ENCODE measurements around the gene CITED4. TPM values are rescaled to one million over a fixed set of nuclear protein-coding genes. Genes with fewer than 3 reads are reported as not detected.
A peak's percentile ranks its signal among the peaks of the same experiment; 100 is the strongest.

Gene CITED4
- total RNA-seq, 1 donor from 2014 or later: 55.5 TPM

DNA sequence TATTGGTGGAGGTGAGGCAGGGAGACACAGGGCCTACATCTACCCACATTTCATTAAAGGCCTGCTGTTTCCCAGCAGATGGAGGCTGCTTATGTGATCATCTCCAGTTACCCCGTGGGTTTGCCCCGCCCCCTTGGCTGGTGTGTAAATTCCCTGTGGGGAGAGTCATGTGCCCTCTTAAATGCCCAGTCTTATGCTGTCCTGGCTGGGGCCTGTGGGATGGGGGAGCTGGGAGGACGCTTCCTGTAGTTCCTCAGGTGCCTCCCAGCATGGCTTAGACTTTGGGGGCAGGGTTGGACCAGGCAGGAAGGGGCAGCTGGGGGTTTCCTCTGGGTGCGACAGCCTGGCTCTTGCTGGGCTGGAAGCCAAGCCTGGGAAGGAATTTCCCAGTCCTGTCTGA lies 15.5 kb upstream of the CITED4 start:
- TF ChIP-seq, protein P1, sequence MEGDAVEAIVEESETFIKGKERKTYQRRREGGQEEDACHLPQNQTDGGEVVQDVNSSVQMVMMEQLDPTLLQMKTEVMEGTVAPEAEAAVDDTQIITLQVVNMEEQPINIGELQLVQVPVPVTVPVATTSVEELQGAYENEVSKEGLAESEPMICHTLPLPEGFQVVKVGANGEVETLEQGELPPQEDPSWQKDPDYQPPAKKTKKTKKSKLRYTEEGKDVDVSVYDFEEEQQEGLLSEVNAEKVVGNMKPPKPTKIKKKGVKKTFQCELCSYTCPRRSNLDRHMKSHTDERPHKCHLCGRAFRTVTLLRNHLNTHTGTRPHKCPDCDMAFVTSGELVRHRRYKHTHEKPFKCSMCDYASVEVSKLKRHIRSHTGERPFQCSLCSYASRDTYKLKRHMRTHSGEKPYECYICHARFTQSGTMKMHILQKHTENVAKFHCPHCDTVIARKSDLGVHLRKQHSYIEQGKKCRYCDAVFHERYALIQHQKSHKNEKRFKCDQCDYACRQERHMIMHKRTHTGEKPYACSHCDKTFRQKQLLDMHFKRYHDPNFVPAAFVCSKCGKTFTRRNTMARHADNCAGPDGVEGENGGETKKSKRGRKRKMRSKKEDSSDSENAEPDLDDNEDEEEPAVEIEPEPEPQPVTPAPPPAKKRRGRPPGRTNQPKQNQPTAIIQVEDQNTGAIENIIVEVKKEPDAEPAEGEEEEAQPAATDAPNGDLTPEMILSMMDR (conservative IDR thresholded peaks at IDR 0.05; ENCODE audit: low read depth, low read length): no peak
- H3K4me3 ChIP-seq (ENCODE audit: low read depth, low read length): no peak overlapping the region
- peak; percentile 86 for DNase-seq (ENCODE audit: low read depth)

DNA sequence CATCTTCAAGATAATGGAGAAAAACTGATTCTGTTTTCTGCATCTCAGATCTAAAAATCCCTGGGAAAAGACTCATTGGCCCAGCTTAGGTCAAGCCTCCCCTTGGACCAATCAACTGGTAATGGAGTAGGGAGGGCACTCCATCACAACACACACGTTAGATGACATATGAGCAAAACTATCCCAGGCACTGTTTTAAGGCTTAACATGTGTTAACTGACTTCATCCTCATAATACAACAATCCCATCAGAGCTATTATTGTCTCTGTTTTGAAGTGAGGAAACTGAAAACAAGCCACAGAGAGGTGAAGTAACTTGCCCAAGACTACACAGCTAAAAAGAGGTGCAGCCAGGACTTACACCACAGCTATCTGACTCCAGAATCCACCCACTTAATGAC lies 14.7 kb upstream of the CITED4 start:
- no peak for DNase-seq (ENCODE audit: low read depth)
- TF ChIP-seq, protein P1 (conservative IDR thresholded peaks at IDR 0.05; ENCODE audit: low read depth, low read length): no peak
- H3K4me3 ChIP-seq (ENCODE audit: low read depth, low read length): no peak overlapping the region

DNA sequence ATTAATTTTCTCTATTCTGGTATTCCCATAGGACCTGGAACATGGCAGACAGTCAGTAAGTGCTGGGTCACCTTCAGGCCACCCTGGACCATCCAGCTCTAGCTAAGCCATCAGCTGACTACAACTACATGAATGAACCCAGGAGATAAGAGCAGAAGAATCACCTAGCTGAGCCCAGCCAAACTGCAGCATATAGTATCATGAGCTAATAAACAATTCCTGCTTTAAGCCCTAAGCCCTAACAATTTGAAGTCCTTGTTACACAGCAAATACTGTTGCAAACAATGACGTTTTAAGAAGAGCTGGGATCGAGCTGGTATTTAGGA lies 14.2 kb upstream of the CITED4 start:
- TF ChIP-seq, protein P1 (conservative IDR thresholded peaks at IDR 0.05; ENCODE audit: low read depth, low read length): no peak
- no peak for DNase-seq (ENCODE audit: low read depth)
- H3K4me3 ChIP-seq (ENCODE audit: low read depth, low read length): no peak overlapping the region

DNA sequence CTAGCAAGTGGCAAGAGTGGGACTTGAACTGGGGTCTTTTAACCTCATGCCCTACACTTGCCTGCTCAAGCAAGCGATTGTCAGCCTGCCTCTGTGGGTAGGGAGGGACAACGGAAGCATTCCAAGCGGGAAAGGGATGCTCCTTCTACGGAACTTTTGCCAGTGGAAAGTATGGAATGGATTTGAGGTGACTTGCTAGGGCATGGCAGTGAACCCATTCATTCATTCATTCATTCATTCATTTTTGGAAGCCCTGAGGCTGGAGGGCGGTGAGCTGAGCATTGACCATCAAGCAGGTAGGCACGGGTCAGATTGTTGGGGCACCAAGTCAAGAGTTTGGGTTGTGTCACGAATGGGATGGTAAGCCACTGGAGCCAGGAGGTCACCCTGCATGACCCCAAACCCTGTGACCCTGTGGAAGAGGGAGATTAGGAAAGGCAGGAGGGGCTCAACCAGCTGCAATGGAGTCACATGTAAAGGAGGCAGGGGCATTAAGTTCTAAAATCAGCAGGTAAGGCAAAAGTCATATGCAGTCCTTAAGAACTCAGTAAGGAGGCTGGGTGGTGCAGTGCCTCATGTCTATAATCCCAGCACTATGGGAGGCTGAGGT lies 11.8 kb upstream of the CITED4 start:
- no peak for DNase-seq (ENCODE audit: low read depth)
- TF ChIP-seq, protein P1 (conservative IDR thresholded peaks at IDR 0.05; ENCODE audit: low read depth, low read length): no peak
- H3K4me3 ChIP-seq (ENCODE audit: low read depth, low read length): no peak overlapping the region

DNA sequence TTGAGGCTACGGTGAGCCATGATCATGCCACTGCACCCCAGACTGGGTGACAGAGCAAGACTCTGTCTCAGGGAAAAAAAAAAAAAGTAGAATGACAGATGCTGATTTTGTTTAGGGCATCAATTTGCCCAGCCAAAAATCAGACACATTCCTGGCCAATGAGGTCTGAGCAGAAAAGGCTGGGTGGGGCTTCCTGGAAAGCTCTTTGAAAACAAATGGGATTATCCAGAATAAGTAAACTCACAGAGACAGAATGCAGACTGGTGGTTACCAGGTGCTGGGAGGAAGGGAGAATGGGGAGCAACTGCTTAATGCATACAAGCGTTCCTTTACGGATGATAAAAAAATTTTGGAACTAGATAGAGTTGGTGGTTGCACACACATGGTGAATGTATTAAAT lies 10.1 kb upstream of the CITED4 start:
- TF ChIP-seq, protein P1 (conservative IDR thresholded peaks at IDR 0.05; ENCODE audit: low read depth, low read length): no peak
- DNase-seq (ENCODE audit: low read depth): no peak

DNA sequence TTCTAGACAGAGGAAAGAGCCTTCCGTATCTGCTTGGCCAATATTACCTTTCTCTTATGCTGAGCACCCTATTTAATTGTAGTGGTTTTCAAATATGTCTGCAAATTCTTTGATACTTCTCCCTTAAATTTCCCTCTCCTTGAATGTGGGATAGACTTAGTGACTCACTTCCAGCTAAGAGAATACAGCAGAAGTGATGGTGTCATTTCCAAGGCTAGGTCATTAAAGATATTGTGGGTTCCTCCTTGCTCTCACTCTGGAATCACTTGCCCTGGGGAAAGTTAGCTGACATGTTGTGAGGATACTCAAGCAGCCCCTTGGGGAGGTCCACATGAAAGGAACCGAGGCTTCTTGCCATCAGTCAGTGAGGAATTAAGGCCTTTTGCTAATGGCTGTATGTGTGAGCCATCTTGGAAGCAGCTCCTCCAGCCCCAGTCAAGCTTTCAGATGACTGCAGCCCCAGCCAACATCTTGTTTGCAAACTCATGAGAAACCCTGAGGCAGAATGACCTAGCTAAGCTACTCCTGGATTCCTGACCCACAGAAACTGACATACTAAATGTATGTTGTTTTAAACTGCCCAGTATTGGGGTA lies 8.1 kb upstream of the CITED4 start:
- no peak overlapping the region for H3K4me3 ChIP-seq (ENCODE audit: low read depth, low read length)
- TF ChIP-seq, protein P1 (conservative IDR thresholded peaks at IDR 0.05; ENCODE audit: low read depth, low read length): no peak
- no peak for DNase-seq (ENCODE audit: low read depth)

More for the DNA sequence above, 10.1 kb upstream of the CITED4 start:
- H3K4me3 ChIP-seq (ENCODE audit: low read depth, low read length): no peak overlapping the region
